Common myeloid progenitor, CD34-positive (primary cell): ENCODE data around the gene CSTF1.

Source experiments
- CTCF ChIA-PET: fragments of 350-600 bp; sonication (Branson Sonifier 250); formaldehyde crosslinking; loops from one replicate; lab custom pipeline; 2021; ENCODE audit warnings: antibody characterized with exemption; lab: Charles Lee
- POLR2A ChIA-PET: fragments of 350-600 bp; sonication (Branson Sonifier 250); formaldehyde crosslinking; loops from one replicate; lab custom pipeline; 2021; ENCODE audit warnings: antibody characterized with exemption; lab: Charles Lee
- DNase-seq, 3 donors: peaks; one replicate each; pipeline versions ENCODE4 v3.0.0 to v3.0.0-alpha.2; 2013
- H3K27ac ChIP-seq, 2 experiments: 1 replicate in 1 of 2; 2 replicates in 1 of 2; pipeline ENCODE4 v1.7.0; 2013; ENCODE audit warnings: inconsistent platforms in 2 of 2, low read length in 2 of 2, mild to moderate bottlenecking in 2 of 2, low read depth in 1 of 2, moderate library complexity in 1 of 2; ENCODE audit not compliant: severe bottlenecking in 2 of 2, insufficient read depth in 1 of 2, poor library complexity in 1 of 2
- H3K27me3 ChIP-seq, 5 experiments: replicated peaks in 2 of 5; 1 replicate in 3 of 5; 2 replicates in 2 of 5; pipeline versions ENCODE4 v1.6.1 to v1.7.0; 2013; ENCODE audit warnings: low read length in 4 of 5, mild to moderate bottlenecking in 2 of 5, moderate library complexity in 2 of 5, inconsistent platforms in 1 of 5; ENCODE audit not compliant: insufficient read depth in 5 of 5, control insufficient read depth in 4 of 5
- H3K36me3 ChIP-seq, 4 experiments: 1 replicate in 2 of 4; 2 replicates in 2 of 4; pipeline versions ENCODE4 v1.6.1 to v1.7.0; 2013; ENCODE audit warnings: low read length in 3 of 4, control low read depth in 1 of 4, mild to moderate bottlenecking in 1 of 4; ENCODE audit not compliant: control insufficient read depth in 4 of 4, insufficient read depth in 4 of 4
- H3K4me1 ChIP-seq, 4 experiments: 1 replicate in 3 of 4; 2 replicates in 1 of 4; pipeline versions ENCODE4 v1.6.1 to v1.7.1; 2013; ENCODE audit warnings: low read length in 3 of 4, mild to moderate bottlenecking in 3 of 4, control low read depth in 1 of 4, inconsistent platforms in 1 of 4, moderate library complexity in 1 of 4; ENCODE audit not compliant: control insufficient read depth in 4 of 4, insufficient read depth in 4 of 4; ENCODE audit errors: control extremely low read depth in 1 of 4
- H3K4me3 ChIP-seq, 7 experiments: 1 replicate in 4 of 7; 2 replicates in 3 of 7; pipeline versions ENCODE4 v1.5.1 to v1.7.0; 2013; ENCODE audit warnings: mild to moderate bottlenecking in 7 of 7, low read length in 6 of 7, moderate library complexity in 6 of 7, inconsistent platforms in 2 of 7, low read depth in 2 of 7, control low read depth in 1 of 7; ENCODE audit not compliant: insufficient read depth in 4 of 7, control insufficient read depth in 1 of 7; ENCODE audit errors: extremely low read depth in 1 of 7
- H3K9me3 ChIP-seq, 5 experiments: 1 replicate in 4 of 5; 2 replicates in 1 of 5; pipeline versions ENCODE4 v1.6.1 to v1.7.1; 2013; ENCODE audit warnings: low read length in 4 of 5, mild to moderate bottlenecking in 2 of 5, inconsistent platforms in 1 of 5, low read depth in 1 of 5, moderate library complexity in 1 of 5; ENCODE audit not compliant: control insufficient read depth in 4 of 5, insufficient read depth in 2 of 5; ENCODE audit errors: control extremely low read depth in 1 of 5
- WGBS: methylation state at CpG from one replicate; pipeline ENCODE4 v1.1.5; 2013; ENCODE audit not compliant: insufficient coverage; 5-methylcytosine and 5-hydroxymethylcytosine counted together

CSTF1 gene

GRCh38 chr20:56417911-56418310 is 25.5 kb downstream of the CSTF1 start:
- 70% methylated on average over 4 of the region's 4 CpGs for WGBS
- ChIA-PET CTCF (interaction anchor here (0.9 to 4.1 kb wide), 10 partner anchors 9 to 45 kb away, joined by 3 to 18 read pairs (median 4); no protein-coding TSS in a partner anchor), POLR2A (interaction anchor here (1.0 to 1.3 kb wide), 3 partner anchors 12 to 51 kb away, joined by 3 to 5 read pairs (median 3); partner anchors contain the start of gene RTF2)

GRCh38 chr20:56418385-56418861 is 26.0 kb downstream of the CSTF1 start:
- H3K27me3 ChIP-seq = no peaks in the 10 kb centered on the region
- peaks cover 30 to 92% (median 65%) of the 10 kb centered on the region in 4 experiments for H3K4me1 ChIP-seq
- peak in 2 of 3 donors; percentile 76 to 86 for DNase-seq
- peaks cover 0 to 9% (median 0%) of the 10 kb centered on the region in 4 experiments for H3K36me3 ChIP-seq
- ChIA-PET POLR2A (interaction anchor here (1.0 to 1.3 kb wide), 3 partner anchors 12 to 50 kb away, joined by 3 to 5 read pairs (median 3); partner anchors contain the start of gene RTF2), CTCF (interaction anchor here (0.9 to 4.1 kb wide), 13 partner anchors 9 to 45 kb away, joined by 3 to 18 read pairs (median 4); no protein-coding TSS in a partner anchor)
- no peaks in the 10 kb centered on the region for H3K9me3 ChIP-seq
- H3K27ac ChIP-seq = peak overlapping the region; percentile 67 to 73
- H3K4me3 ChIP-seq = peak overlapping the region in 3 of 7 experiments; percentile 6 to 45 (median 19)
- WGBS = 6% methylated on average over 6 of the region's 11 CpGs

More at GRCh38 chr20:56417911-56418310, 25.5 kb downstream of the CSTF1 start:
- DNase-seq = no peak
- Histone ChIP-seq H3K4me1 (peaks cover 24 to 92% (median 61%) of the 10 kb centered on the region in 4 experiments), H3K27me3 (no peaks in the 10 kb centered on the region), H3K9me3 (no peaks in the 10 kb centered on the region), H3K36me3 (peaks cover 0 to 9% (median 0%) of the 10 kb centered on the region in 4 experiments), H3K27ac (peak overlapping the region; percentile 67 to 73), H3K4me3 (peak overlapping the region in 1 of 7 experiments; percentile 45)

GRCh38 chr20:56420028-56420427 is 27.6 kb downstream of the CSTF1 start:
- Histone ChIP-seq H3K4me3 (no peak overlapping the region), H3K27me3 (no peaks in the 10 kb centered on the region), H3K9me3 (no peaks in the 10 kb centered on the region), H3K36me3 (peaks cover 0 to 11% (median 0%) of the 10 kb centered on the region in 4 experiments), H3K27ac (peak overlapping the region; percentile 17 to 73), H3K4me1 (peaks cover 30 to 85% (median 63%) of the 10 kb centered on the region in 4 experiments)
- DNase-seq = no peak
- CTCF ChIA-PET = interaction anchor here (1.1 to 3.0 kb wide), 4 partner anchors 9 to 96 kb away, joined by 3 to 8 read pairs (median 5); no protein-coding TSS in a partner anchor
- POLR2A ChIA-PET = no interaction called here
- WGBS = no CpG with 5 or more reads among the region's 2 CpGs

- DNase-seq = no peak
- Histone ChIP-seq H3K36me3 (peaks cover 0 to 14% (median 0%) of the 10 kb centered on the region in 4 experiments), H3K4me3 (no peak overlapping the region), H3K27ac (peak overlapping the region in 1 of 2 experiments; percentile 35), H3K9me3 (no peaks in the 10 kb centered on the region), H3K27me3 (no peaks in the 10 kb centered on the region), H3K4me1 (peaks cover 30 to 84% (median 63%) of the 10 kb centered on the region in 4 experiments)
- ChIA-PET CTCF (interaction anchor here (2.1 to 2.9 kb wide), 2 partner anchors 9 to 43 kb away, joined by 8 to 15 read pairs; partner anchors contain the start of gene CASS4), POLR2A (interaction anchor here (1.1 kb wide), 1 partner anchor 9 kb away, joined by 4 read pairs; the partner anchor contains the start of gene CASS4)
- 73% methylated on average over 7 of the region's 11 CpGs for WGBS
These were observed 28.7 kb downstream of the CSTF1 start for GRCh38 chr20:56420940-56421688.

GRCh38 chr20:56422076-56422823 is 29.8 kb downstream of the CSTF1 start:
- Histone ChIP-seq H3K36me3 (peaks cover 0 to 10% (median 0%) of the 10 kb centered on the region in 4 experiments), H3K27me3 (no peaks in the 10 kb centered on the region), H3K9me3 (no peaks in the 10 kb centered on the region), H3K4me3 (peak overlapping the region in 1 of 7 experiments; percentile 5), H3K4me1 (peaks cover 28 to 84% (median 57%) of the 10 kb centered on the region in 4 experiments), H3K27ac (peak overlapping the region; percentile 22 to 40)
- CTCF ChIA-PET = interaction anchor here (0.7 to 2.9 kb wide), 2 partner anchors 10 to 24 kb away, joined by 3 to 15 read pairs; partner anchors contain the start of gene CASS4
- 43% methylated on average over 8 of the region's 9 CpGs for WGBS
- peak; percentile 42 to 64 (median 50) for DNase-seq
- POLR2A ChIA-PET = interaction anchor here (0.6 kb wide), 1 partner anchor 78 kb away, joined by 3 read pairs; no protein-coding TSS in a partner anchor

- Histone ChIP-seq H3K36me3 (peaks cover 0 to 8% (median 0%) of the 10 kb centered on the region in 4 experiments), H3K4me3 (peak overlapping the region in 1 of 7 experiments; percentile 0), H3K4me1 (peaks cover 28 to 84% (median 52%) of the 10 kb centered on the region in 4 experiments), H3K27ac (peak overlapping the region; percentile 22 to 40), H3K9me3 (no peaks in the 10 kb centered on the region), H3K27me3 (no peaks in the 10 kb centered on the region)
- WGBS = 100% methylated on average over 1 of the region's 4 CpGs
- ChIA-PET POLR2A (interaction anchor here (0.6 kb wide), 1 partner anchor 78 kb away, joined by 3 read pairs; no protein-coding TSS in a partner anchor), CTCF (interaction anchor here (0.6 to 2.9 kb wide), 3 partner anchors 11 to 87 kb away, joined by 3 to 15 read pairs (median 4); partner anchors contain the start of gene CASS4)
- DNase-seq = no peak
These were observed 30.4 kb downstream of the CSTF1 start for GRCh38 chr20:56422824-56423189.
